AG04449 (cell line): ENCODE measurements around the gene SLC7A10.

Source experiments
- CTCF ChIA-PET: fragments of 350-600 bp; formaldehyde crosslinking; extraction: SDS; loops from one replicate; lab custom pipeline; 2021; ENCODE audit warnings: antibody characterized with exemption; lab: Yijun Ruan, JAX
- POLR2A ChIA-PET: fragments of 400-600, 350-600 bp; formaldehyde crosslinking; extraction: SDS; loops from one replicate; lab custom pipeline; 2020; ENCODE audit warnings: antibody characterized with exemption, inconsistent platforms; lab: Yijun Ruan, JAX
- DNase-seq: peaks from one replicate; pipeline ENCODE4 v3.0.0-alpha.2; 2010; ENCODE audit warnings: low read depth, low spot score
- H3K4me3 ChIP-seq: 2 replicates; pipeline ENCODE4 v1.5.1; 2011; ENCODE audit warnings: low read depth, mild to moderate bottlenecking, control low read depth, low read length
- TF ChIP-seq, protein P1 (sequence below): IDR thresholded peaks from one replicate; pipeline ENCODE4 v1.5.1; 2011; ENCODE audit warnings: mild to moderate bottlenecking, moderate library complexity, low read length, control low read depth, inconsistent platforms; ENCODE audit not compliant: insufficient read depth; ENCODE audit errors: missing control alignments

Gene SLC7A10

DNA sequence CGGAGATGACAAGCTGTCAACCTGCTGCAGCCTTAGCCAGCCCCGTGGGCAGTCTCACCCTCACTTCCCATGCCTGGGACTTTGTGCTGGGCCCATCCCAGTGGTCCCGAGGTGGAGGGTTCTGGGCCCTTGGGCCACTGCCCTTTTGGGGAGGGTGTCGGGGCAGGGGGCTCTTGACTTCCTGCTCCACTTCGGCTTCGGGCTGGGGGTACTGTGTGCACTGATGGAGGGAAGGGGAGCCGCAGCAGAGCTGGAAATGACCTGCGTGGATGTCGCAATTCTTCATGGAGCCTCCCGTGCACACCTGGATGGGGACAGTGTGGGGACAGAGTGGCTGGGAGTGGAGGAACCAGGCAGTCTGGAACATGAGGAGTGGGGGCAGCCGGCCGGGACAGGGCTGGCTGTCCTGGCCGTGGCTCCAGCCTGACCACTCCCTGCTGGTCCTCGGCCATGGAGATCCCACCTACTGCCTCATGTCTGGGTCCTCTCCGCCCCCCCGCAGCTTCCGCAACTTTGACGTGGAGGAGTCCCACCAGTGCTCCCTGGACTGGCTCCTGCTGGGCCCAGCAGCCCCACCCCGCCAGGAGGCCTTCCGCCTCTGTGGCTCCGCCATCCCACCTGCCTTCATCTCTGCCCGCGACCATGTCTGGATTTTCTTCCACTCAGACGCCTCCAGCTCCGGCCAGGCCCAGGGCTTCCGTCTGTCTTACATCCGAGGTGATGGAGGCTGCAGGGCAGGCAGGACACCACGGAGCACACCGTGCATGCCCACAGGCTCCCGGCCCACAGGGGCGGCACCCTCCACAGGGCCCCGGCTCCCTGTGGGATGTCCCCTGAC is 21.3 kb downstream of the SLC7A10 start:
- POLR2A ChIA-PET, result no interaction called here
- no peak overlapping the region for H3K4me3 ChIP-seq
- CTCF ChIA-PET, result interaction anchor here (1.0 kb wide), 1 partner anchor 9 kb away, joined by 4 read pairs; no protein-coding TSS in a partner anchor
- DNase-seq, result no peak
- TF ChIP-seq, protein P1, sequence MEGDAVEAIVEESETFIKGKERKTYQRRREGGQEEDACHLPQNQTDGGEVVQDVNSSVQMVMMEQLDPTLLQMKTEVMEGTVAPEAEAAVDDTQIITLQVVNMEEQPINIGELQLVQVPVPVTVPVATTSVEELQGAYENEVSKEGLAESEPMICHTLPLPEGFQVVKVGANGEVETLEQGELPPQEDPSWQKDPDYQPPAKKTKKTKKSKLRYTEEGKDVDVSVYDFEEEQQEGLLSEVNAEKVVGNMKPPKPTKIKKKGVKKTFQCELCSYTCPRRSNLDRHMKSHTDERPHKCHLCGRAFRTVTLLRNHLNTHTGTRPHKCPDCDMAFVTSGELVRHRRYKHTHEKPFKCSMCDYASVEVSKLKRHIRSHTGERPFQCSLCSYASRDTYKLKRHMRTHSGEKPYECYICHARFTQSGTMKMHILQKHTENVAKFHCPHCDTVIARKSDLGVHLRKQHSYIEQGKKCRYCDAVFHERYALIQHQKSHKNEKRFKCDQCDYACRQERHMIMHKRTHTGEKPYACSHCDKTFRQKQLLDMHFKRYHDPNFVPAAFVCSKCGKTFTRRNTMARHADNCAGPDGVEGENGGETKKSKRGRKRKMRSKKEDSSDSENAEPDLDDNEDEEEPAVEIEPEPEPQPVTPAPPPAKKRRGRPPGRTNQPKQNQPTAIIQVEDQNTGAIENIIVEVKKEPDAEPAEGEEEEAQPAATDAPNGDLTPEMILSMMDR, result no peak

DNA sequence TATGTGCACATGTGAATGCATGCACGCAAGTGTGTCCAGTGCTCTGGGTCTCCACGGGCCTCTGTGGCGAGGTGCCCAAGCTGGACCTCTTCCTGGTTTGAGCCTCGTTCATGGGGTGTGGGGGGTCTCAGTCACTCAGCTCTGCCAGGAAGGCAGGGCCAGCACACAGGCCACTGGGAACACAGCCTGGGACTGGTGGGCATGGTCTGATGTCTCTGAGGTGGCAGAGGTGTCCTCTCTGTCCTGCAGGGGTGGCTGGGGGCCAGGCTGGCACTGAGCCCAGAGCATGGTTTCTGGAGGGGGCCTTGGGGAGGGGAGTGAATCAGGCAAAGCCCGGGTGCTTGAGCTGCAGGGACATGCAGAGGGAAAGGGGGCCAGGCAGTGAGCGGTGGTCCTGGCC is 22.1 kb downstream of the SLC7A10 start:
- DNase-seq, result no peak
- CTCF ChIA-PET, result interaction anchor here (1.0 kb wide), 1 partner anchor 8 kb away, joined by 4 read pairs; no protein-coding TSS in a partner anchor
- POLR2A ChIA-PET, result no interaction called here
- H3K4me3 ChIP-seq, result no peak overlapping the region
- TF ChIP-seq, protein P1, result no peak

DNA sequence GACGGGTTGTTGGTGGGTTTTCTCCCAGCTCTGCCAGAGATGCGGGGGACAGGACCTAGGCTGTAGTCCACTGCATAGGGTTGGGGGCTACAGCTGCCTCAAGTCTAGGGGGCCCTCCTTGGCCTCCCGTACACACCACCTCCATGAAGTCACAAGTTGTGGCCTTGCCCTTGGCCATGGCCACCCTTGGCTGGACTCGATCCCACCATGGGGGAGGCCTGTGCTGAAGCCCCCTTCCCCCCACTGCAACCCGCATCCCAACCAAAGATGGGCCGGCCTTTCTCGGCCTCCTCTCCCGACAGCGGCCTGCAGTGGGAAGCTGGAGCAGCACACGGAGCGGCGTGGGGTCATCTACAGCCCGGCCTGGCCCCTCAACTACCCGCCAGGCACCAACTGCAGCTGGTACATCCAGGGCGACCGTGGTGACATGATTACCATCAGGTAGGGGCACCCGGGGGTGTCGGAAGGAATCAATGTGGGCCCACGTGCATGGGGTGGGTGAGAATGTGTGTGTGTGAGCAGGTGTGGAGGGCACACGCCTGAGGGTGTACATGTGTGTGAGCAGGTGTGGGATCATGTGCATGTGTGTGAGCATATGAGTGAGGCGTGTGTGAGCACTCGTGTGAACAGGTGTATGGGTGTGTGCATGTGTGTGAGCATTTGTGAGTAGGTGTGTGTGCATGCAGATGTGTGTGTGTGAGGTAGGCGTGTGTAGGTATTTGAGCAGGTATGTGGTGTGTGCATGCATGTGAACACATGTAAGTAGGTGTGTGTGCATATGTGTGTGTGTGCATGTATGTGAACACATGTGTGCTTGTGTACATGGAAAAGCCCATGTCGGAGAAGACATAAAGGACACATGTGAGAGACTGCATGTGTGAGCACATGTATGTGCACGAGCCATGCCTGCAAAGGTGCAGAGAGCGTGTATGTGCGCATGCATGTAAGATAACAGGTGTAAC is 22.8 kb downstream of the SLC7A10 start:
- no peak for DNase-seq
- no peak overlapping the region for H3K4me3 ChIP-seq
- CTCF ChIA-PET, result interaction anchor here (1.2 kb wide), 1 partner anchor 18 kb away, joined by 4 read pairs; no protein-coding TSS in a partner anchor
- POLR2A ChIA-PET, result no interaction called here
- TF ChIP-seq, protein P1, result no peak

DNA sequence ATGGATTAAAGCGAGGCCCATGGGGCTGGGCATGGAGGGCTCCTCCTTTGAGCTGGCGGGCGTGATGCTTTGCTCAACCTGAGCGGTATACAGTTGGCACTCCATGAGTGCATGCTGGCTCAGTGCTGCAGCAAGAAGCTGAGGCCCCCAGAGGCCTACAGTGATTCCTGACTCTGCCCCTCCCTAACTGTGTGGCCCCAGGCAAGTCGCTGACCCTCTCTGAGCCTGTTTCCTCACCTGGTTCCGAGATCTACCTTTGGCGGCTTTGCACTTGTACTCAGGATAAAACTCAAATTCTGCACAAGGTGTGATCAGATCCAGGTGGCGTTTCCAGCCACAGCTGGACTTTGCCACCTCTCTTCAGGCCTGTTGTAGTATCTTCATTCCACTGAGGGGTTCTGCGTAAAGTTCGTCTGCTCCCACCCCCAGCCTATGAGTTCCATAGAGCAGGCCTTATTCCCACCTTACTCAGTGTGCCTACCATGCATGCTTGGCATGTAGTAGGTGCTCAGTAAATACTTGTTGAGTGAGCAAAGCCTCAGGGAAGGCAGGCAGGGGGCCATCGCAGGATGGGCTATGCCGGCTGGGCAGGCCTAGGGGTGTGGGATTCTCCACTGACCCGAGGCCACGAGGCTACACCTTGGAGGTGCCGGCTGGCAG is 23.6 kb downstream of the SLC7A10 start:
- DNase-seq, result no peak
- POLR2A ChIA-PET, result no interaction called here
- CTCF ChIA-PET, result interaction anchor here (1.2 kb wide), 1 partner anchor 18 kb away, joined by 4 read pairs; no protein-coding TSS in a partner anchor
- no peak overlapping the region for H3K4me3 ChIP-seq
- TF ChIP-seq, protein P1, result no peak

DNA sequence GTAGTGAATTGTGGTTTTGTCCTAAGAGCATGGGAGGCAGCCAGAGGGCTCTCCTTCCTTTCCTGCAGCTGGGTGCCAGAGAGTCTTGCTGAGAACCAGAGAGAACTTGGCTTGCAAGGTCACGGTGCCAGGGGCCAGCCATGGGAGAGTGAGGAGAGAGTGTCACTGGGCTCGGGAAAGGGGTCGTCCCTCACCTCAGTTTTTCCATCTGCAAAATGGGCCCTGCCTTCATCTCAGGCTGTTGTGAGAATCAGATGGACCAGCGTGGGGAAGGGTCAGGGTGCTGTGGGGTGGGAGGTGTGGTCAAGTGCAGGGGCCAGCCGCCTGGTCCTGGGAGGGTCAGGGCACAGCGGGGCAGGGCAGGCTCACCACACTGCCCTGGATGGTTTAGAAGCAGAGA is 24.2 kb downstream of the SLC7A10 start:
- TF ChIP-seq, protein P1, result no peak
- POLR2A ChIA-PET, result no interaction called here
- CTCF ChIA-PET, result no interaction called here
- no peak overlapping the region for H3K4me3 ChIP-seq
- no peak for DNase-seq
